HG03095 (cell line): Measurements from ENCODE around the gene FBLN1.
"Not testable (repeated sequence)": the region's sequence is repeated elsewhere in the genome, so short reads cannot be mapped to it uniquely, and the experiment has no call there.

ENCODE experiments used
- ATAC-seq: cut with Tn5 transposase; IDR thresholded peaks from one replicate; pipeline ENCODE4 v1.9.1; 2021; ENCODE audit warnings: moderate library complexity; ENCODE audit not compliant: unreplicated experiment

FBLN1 gene

GRCh38 chr22:45502215-45503049 lies at the start of gene FBLN1:
Gene FBLN1 (plus strand): TSS chr22:45502883. CDS start chr22:45502986, 103 bp downstream.
- no peak for ATAC-seq

GRCh38 chr22:45453764-45454163 lies 48.9 kb upstream of the FBLN1 start:
- ATAC-seq: no peak

DNA sequence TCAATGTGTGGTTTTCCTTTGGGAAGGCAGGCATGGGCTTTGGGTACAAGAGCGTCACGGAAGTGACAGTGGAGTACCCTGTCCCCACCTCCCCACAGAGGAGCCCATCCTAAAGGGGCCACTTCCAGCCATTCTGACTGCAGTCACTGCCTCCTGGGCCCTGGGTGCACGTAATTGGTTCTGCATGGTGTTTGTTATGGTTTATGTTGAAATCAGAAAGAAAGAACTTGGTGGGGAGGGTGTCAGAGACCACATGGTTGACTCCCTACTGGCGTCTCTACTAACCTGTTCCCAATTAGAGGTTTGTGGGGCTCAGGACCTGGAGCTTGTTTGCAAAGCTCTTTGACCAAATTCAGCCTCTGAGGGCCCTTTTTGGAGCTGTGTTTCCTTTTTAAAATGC lies 48.4 kb upstream of the FBLN1 start:
- no peak for ATAC-seq

GRCh38 chr22:45455212-45455611 lies 47.5 kb upstream of the FBLN1 start:
- no peak for ATAC-seq

- ATAC-seq: no peak
Observed at GRCh38 chr22:45455621-45456020, 47.1 kb upstream of the FBLN1 start.

DNA sequence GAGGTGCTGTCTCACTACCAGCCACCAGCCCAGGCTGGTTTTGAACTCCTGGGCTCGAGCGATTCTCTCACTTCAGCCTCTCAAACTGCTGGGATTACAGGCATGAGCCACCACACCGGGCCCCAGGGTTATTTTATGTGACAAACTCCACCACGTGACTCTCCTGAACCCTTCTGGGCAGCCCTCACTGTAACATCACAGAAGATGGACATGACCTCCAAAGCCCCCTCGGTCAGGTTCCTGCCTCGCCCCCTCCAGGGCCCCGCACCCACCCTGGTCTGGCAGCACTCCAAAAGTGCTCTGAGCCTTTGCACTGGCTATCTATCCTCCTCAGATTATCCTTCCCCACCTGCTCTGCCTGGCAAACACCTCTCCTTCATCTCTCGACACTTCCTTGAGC lies 45.9 kb upstream of the FBLN1 start:
- no peak for ATAC-seq

DNA sequence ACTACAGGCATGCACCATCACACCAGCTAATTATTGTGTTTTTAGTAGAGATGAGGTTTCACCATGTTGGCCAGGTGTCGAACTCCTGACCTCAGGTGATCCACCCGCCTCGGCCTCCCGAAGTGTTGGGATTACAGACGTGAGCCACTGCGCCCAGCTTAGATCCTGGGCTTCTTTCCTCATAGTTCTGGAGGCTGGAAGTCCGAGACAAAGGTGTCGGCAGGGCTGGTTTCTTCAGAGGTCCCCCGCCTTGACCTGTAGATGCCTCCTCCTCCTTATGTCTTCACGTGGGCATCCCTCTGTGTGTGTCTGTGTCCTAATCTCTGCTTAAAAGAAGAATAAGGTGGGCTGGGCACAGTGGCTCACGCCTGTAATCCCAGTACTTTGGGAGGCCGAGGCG lies 44.2 kb upstream of the FBLN1 start:
- ATAC-seq: no peak

GRCh38 chr22:45459235-45459634 lies 43.4 kb upstream of the FBLN1 start:
- ATAC-seq: no peak

GRCh38 chr22:45460288-45461109 lies 42.2 kb upstream of the FBLN1 start:
- ATAC-seq: no peak

- no peak for ATAC-seq
Observed at GRCh38 chr22:45462034-45462655, 40.5 kb upstream of the FBLN1 start.

GRCh38 chr22:45463691-45464090 lies 39.0 kb upstream of the FBLN1 start:
- ATAC-seq: not testable (repeated sequence)

GRCh38 chr22:45465633-45466032 lies 37.0 kb upstream of the FBLN1 start:
- ATAC-seq: no peak

DNA sequence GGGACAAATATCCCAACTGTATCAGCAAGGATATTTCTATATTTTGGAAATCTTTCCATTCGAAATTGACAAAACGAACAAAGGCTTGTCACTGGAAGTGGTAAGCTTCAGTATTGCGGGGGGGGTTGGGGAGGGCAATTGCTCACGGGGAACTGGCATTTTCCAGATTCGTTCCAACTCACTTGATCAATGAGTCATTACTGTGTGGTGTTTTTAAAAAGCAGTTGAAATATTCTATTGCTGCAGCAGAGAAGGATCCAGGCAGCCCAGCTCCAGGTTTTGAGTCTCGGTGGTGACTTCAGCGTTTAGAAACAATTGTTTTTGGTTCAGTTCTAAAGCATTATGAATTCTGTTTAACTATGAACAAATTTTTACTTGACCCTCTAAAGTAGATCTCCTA lies 33.8 kb upstream of the FBLN1 start:
- no peak for ATAC-seq

- no peak for ATAC-seq
Observed at GRCh38 chr22:45469281-45470073, 33.2 kb upstream of the FBLN1 start.

DNA sequence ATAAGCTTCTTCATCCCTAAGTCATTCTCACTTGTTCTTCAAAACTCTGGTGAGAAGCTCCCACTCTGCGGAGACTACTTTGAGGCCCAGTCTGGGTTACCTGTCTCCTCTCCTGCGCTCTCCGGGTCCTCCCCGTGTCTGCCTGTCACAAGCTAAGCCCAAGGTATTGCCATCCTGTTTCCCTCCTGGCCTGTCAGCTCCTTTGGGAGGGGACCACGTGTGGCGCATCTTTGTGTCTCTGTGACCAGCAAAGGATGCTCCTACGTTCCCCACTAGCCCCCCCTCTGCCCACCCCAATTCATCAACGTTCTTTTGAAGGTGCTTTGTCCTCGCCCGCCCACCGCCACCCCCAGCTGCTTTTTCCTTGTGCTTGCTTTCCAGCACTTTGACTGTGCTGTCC lies 31.8 kb upstream of the FBLN1 start:
- no peak for ATAC-seq

DNA sequence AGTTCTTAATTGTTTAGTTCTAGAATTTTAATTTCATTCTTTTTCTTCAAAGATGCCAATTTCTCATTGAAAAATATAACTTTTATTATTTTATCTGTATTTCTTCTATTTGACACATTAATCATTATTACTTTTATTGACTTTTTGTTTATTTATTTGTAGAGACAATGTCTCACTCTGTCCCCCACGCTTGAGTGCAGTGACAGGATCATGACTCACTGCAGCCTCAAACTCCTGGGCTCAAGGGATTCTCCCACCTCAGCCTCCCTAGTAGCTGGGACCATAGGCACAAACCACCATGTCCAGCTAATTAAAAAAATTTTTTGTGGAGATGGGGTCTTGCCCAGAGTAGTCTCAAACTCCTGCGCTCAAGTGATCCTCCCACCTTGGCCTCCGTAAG lies 30.3 kb upstream of the FBLN1 start:
- no peak for ATAC-seq

DNA sequence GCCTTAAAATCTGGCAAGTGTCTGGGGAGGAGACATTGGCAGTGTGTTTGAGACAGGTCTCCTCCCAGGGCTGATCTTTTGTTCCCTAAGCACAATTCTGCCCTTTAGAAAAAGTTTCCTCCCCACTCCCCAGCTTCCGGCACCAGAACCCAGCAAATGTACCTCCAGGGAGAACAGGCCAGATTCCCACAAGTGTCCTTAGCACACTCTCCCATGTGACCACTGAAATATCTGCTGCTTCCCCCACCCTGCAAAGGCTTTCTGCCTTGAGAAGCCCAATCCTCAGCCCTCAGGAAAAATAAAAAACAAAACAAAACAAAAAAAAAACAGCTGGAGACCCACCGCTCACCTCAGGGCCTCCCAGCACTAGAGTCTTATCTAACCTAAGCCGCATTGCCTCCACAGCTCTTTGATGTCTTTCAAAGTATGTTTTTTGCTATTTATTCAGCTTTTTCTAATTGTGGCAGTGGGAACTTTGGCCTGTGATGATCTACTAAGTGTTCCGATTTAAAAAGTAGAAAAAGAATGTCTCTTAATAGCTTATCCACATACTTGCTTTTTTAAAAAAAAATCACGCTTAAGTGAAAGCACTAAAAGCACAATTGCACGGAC lies 29.0 kb upstream of the FBLN1 start:
- no peak for ATAC-seq

DNA sequence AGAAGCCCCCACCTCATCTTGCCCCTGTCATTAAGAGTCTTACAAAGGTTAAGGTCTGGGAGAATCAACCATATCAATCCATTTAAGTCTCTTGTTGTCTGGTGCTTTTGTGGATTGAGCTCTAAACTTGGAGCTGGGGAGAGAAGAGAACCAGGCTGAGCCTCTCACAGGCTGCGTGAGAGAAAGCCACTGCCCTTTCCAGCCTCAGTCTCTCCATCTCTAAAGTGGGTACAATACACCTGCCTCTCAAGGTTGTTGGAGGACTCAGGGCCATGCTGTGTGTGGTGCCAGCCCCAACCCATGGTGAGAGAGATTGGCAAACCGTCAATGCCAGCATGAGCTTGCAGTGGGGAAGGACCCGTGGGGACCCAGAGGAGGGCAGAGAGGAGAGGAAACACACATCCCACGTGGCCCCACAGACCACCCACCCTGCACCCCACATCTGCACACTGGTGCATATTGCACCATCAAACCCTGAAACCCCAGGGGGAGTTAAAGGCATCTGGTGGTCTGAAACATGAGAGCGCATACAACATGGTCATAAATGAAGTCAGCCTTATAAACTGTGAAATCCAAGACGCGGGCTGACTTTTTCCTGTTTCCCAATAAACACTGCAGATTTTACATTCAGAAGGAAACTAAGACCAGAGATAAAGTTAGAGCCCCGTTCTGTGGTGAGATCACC lies 27.5 kb upstream of the FBLN1 start:
- ATAC-seq: no peak

DNA sequence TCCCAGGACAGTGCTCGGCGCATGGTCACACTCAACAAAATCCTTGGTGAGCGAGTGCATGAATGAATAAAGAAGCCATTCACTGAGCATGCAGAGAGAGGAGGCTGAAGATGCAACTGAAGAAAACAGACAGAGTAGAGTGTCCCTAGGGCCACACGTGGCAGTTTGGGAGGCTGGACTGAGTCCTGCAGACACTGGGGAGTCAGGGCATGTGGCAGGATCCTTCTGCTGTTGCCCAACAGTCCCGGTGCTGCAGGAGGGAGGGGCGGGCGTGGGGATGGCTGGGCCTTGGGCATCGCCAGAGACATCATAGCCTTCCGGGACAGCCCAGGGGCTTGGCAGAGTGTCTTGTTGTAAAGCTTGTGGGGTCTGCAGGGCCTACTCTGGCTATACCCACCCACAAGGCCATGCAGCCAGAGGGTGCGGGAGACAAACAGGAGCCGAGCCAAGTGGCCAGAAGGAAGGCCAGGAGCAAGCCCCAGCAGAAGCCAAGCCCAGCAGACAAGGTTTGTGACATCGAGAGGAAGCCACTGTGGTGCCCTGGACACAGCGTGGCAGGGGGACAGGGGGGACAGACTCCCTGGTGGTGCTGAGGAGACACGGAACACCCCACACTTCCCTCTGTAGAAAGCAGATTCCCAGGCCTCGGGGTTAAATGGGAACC lies 26.7 kb upstream of the FBLN1 start:
- ATAC-seq: no peak
